NB4 (cell line): ENCODE data around the gene UMPS.

Experiments used
- CTCF ChIP-seq: IDR thresholded peaks from one replicate; pipeline ENCODE4 v1.5.1; 2012; ENCODE audit warnings: low read depth, low read length
- MAX ChIP-seq: IDR thresholded peaks from 2 replicates; pipeline ENCODE4 v1.6.1; 2011; ENCODE audit warnings: low read depth, low read length
- MYC ChIP-seq: IDR thresholded peaks from 2 replicates; pipeline ENCODE4 v1.6.1; 2011; ENCODE audit warnings: low read depth, low read length

DNA sequence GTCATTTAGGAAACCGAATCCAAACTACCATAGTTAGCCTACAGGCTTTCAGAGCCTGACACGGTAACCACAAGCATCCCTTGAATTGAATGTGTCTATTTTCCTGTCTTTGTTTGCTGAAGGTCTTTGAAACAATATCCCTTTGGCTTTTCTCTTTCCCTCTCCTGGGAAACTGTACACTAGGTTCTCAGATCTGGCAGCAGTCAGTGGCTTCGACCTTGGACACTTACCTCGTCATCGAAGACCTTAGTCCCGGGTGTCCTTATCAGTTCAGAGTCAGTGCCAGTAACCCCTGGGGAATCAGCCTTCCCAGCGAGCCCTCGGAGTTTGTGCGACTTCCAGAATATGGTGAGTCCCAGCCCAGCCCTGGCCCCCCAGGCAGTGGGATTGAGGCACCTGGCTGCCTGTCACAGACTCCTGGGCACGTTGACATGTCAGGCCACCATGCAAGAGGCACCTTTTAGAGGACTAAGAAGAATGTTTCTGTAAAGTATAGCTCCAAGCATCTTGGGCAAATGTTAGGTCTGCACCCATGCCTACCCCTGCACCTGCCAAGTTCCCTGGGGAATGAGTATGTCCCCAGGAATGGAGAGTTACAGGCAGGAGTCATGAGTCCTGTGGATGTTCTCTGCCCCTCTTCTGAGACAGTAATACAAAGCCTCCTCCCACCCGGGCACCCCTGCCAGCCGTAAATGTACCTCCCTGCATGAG is 30.4 kb upstream of the UMPS start:
- no peak for TF ChIP-seq CTCF
- TF ChIP-seq MYC = no peak
- no peak for TF ChIP-seq MAX
